HepG2 (cell line): ENCODE measurements around the gene NECTIN2. TPM values are rescaled to one million over a fixed set of nuclear protein-coding genes. Genes with fewer than 3 reads are reported as not detected.

Experiments used
- AGO2 ChIP-seq: fragments of 200-400 bp; formaldehyde crosslinking; optimal IDR thresholded peaks from 2 replicates; pipeline ENCODE3; 2017; ENCODE audit warnings: mild to moderate bottlenecking, low read depth, low read length, moderate library complexity
- ARID4A ChIP-seq: sonication (generic); formaldehyde crosslinking; IDR thresholded peaks from 2 replicates; pipeline ENCODE4 v1.5.0; 2020; ENCODE audit warnings: mild to moderate bottlenecking, missing genetic modification reagents, borderline replicate concordance
- ARNT2 ChIP-seq: sonication (generic); formaldehyde crosslinking; IDR thresholded peaks from 2 replicates; pipeline ENCODE4 v1.8.0; 2022; ENCODE audit warnings: mild to moderate bottlenecking, low read depth, missing genetic modification reagents, moderate library complexity
- GATAD2A ChIP-seq: IDR thresholded peaks from 2 replicates; pipeline ENCODE4 v1.6.1; 2016
- POLR2G ChIP-seq: fragments of 200-400 bp; formaldehyde crosslinking; IDR thresholded peaks from 2 replicates; pipeline ENCODE4 v1.6.1; 2018; ENCODE audit warnings: mild to moderate bottlenecking, low read depth, low read length, moderate library complexity
- RBM22 ChIP-seq: fragments of 200-400 bp; formaldehyde crosslinking; optimal IDR thresholded peaks from 2 replicates; pipeline ENCODE3; 2017; ENCODE audit warnings: mild to moderate bottlenecking, low read length, moderate library complexity
- REL ChIP-seq: sonication (generic); formaldehyde crosslinking; conservative IDR thresholded peaks from 2 replicates; pipeline ENCODE4 v1.8.0; 2022; ENCODE audit warnings: mild to moderate bottlenecking, missing genetic modification reagents, moderate library complexity
- SNRNP70 ChIP-seq: fragments of 200-400 bp; formaldehyde crosslinking; IDR thresholded peaks from 2 replicates; pipeline ENCODE4 v1.6.1; 2017; ENCODE audit warnings: mild to moderate bottlenecking, low read depth, low read length, moderate library complexity
- SRSF9 ChIP-seq: fragments of 200-400 bp; formaldehyde crosslinking; IDR thresholded peaks from 2 replicates; pipeline ENCODE4 v1.6.1; 2018; ENCODE audit warnings: borderline replicate concordance, mild to moderate bottlenecking, low read depth, low read length; ENCODE audit not compliant: insufficient read depth, poor library complexity, severe bottlenecking
- ZNF234 ChIP-seq: sonication (generic); formaldehyde crosslinking; conservative IDR thresholded peaks from 2 replicates; pipeline ENCODE4 v1.5.1; 2020; ENCODE audit warnings: mild to moderate bottlenecking, missing genetic modification reagents
- ZNF263 ChIP-seq: sonication (generic); formaldehyde crosslinking; IDR thresholded peaks from 2 replicates; pipeline ENCODE4 v1.4.0; 2020; ENCODE audit warnings: missing genetic modification reagents
- ZNF468 ChIP-seq: sonication (generic); formaldehyde crosslinking; IDR thresholded peaks from 2 replicates; pipeline ENCODE4 v1.8.0; 2022; ENCODE audit warnings: mild to moderate bottlenecking, moderate library complexity, missing genetic modification reagents
- ZSCAN22 ChIP-seq: sonication (generic); formaldehyde crosslinking; IDR thresholded peaks from 2 replicates; pipeline ENCODE4 v1.4.0; 2020; ENCODE audit warnings: mild to moderate bottlenecking, missing genetic modification reagents
- polyA plus RNA-seq, 8 experiments: library from polyadenylated mRNA; depleted of rRNA in 3 of 8; stranded (reverse) in 7 of 8; unstranded in 1 of 8; fragments of >200 nt; fragmentation: Illumina TruSeq in 4 of 8; extraction: Trizol in 4 of 8; gene quantifications; 2 replicates each; pipeline versions ENCODE4 v1.2.1 to v1.2.3, GENCODE V29; 2011 to 2016; ENCODE audit warnings: low read depth in 4 of 8, missing spikeins in 1 of 8, mixed read lengths in 1 of 8; ENCODE audit not compliant: insufficient read depth in 1 of 8
- total RNA-seq, 5 experiments: library from RNA; depleted of rRNA; stranded (reverse); fragments of >200 nt; fragmentation: Illumina TruSeq; extraction: Trizol; gene quantifications; 2 replicates each; pipeline ENCODE4 v1.2.3, GENCODE V29; 2016; ENCODE audit warnings: low read depth in 1 of 5
- TF ChIP-seq, protein P1 (sequence below): IDR thresholded peaks from 2 replicates; pipeline ENCODE4 v1.6.1; 2016; ENCODE audit warnings: control low read depth

Gene NECTIN2
- total and polyA plus RNA-seq, 2 of the 13 experiments (the other 11 are each of a cell fraction or from before 2014, with no cell fraction given): 75.4 to 114 TPM

DNA sequence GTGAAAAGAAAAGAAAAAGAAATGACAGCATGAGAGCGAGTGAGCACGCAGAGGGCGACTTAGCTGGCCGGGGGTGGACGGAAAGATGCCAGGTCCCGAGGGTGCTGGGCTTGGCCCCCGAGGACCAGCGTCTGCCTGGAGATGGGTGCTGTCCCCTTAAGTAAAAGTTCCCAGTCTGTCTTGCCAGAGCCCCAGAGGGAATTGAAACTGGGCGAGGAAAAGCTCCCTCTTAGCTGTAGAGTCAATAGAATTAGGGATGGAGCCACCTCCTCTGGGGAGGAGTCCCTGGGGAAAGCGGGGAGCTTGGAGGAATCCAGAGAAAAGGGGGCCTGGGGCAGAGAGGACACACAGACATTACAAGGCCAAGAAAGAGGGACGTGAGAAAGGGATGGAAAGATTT is 23.9 kb upstream of the NECTIN2 start (continued):
- TF ChIP-seq ARID4A (CRISPR knock-in tag): no peak
- peak; percentile 79 for TF ChIP-seq RBM22
- no peak for TF ChIP-seq SRSF9
- TF ChIP-seq GATAD2A (CRISPR knock-in tag): no peak
- TF ChIP-seq SNRNP70: no peak
- TF ChIP-seq, protein P1, sequence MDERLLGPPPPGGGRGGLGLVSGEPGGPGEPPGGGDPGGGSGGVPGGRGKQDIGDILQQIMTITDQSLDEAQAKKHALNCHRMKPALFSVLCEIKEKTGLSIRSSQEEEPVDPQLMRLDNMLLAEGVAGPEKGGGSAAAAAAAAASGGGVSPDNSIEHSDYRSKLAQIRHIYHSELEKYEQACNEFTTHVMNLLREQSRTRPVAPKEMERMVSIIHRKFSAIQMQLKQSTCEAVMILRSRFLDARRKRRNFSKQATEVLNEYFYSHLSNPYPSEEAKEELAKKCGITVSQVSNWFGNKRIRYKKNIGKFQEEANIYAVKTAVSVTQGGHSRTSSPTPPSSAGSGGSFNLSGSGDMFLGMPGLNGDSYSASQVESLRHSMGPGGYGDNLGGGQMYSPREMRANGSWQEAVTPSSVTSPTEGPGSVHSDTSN: no peak
- TF ChIP-seq ZSCAN22: no peak
- TF ChIP-seq REL (CRISPR knock-in tag): no peak
- peak; percentile 44; the same call in 1 of the 2 replicates for TF ChIP-seq POLR2G
- TF ChIP-seq ZNF263 (CRISPR knock-in tag): peak; percentile 50; the same call in 1 of the 2 replicates
- no peak for TF ChIP-seq ZNF234 (CRISPR knock-in tag)
- no peak for TF ChIP-seq ZNF468 (CRISPR knock-in tag)
- peak; percentile 32 for TF ChIP-seq AGO2
- no peak for TF ChIP-seq ARNT2 (CRISPR knock-in tag)
